ENCODE data around the gene CHMP1A.

The CHMP1A gene

DNA sequence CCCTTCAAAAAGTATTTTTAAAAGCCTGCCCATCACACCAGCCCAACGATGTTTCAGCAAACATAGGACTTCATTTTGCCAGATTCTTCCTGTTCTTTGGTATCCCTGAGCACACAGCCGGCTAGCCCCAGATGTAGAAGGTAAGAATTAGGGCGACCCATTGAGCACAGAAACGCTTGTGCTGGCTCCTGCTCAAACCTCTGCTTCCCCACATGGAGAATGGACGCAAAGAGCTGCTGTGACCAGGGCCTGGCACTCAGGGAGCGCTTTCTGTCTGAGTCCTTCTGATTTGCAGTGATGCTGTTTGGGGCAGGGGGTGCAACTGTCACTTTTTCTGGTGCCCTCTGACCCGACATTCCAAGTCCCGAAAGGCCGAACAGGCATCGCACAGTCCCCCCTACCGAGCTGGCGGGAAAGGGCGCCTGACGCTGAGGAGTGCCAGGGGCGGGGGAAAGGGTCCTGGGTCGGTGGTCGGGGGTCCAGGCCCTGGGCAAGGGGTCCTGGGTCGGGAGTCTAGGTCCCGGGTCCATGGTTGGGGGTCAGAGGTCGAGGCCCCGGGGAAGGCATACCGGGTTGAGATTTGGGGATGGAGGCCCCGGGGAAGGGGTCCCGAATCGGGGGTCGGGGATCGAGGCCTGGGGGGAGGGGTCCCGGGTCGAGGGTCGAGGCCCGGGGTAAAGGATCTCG lies 930 bp downstream of the CHMP1A start:
- H3K36me3 ChIP-seq (ENCODE audit: insufficient read depth, low read length) = peaks cover 9% of the 10 kb centered on the region
- no peaks in the 10 kb centered on the region for H3K4me1 ChIP-seq (ENCODE audit: insufficient read depth, low read length)
- H3K9ac ChIP-seq (ENCODE audit: low read depth, low read length) = peak overlapping the region; percentile 68; the same call in 1 of the 2 replicates
- H3K9me3 ChIP-seq (ENCODE audit: control insufficient read depth, insufficient read depth, low read length) = no peaks in the 10 kb centered on the region

DNA sequence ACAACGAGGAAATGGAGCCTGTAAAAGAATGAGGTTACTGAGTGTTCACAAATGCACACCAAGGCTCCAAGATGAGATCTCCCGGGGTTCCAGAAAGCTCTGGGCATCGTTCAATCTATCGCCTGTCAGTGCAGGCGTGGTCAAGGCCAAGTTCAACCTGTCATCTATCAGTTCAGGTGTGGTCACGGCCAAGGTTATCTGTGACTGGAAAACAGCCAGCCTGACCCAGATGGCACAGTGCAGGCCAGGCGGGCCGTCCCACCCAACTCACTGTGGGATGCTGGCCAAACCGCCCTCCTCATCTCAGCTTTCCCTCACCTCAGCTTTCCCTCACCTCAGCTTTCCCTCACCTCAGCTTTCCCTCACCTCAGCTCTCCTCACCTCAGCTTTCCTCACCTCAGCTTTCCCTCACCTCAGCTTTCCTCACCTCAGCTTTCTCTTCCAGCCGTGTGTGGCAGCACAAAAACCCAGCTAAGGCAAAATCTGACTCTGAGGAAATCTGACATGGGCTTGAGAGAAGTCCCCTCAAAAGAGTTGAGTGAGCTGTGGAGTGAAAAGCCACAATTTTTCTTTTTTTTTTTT lies 2.4 kb downstream of the CHMP1A start:
- Histone ChIP-seq H3K36me3 (ENCODE audit: insufficient read depth, low read length) (0 out of 2 replicates have a peak, but pooled peaks cover 4% of the 10 kb centered on the region), H3K9ac (ENCODE audit: low read depth, low read length) (no peak overlapping the region)

DNA sequence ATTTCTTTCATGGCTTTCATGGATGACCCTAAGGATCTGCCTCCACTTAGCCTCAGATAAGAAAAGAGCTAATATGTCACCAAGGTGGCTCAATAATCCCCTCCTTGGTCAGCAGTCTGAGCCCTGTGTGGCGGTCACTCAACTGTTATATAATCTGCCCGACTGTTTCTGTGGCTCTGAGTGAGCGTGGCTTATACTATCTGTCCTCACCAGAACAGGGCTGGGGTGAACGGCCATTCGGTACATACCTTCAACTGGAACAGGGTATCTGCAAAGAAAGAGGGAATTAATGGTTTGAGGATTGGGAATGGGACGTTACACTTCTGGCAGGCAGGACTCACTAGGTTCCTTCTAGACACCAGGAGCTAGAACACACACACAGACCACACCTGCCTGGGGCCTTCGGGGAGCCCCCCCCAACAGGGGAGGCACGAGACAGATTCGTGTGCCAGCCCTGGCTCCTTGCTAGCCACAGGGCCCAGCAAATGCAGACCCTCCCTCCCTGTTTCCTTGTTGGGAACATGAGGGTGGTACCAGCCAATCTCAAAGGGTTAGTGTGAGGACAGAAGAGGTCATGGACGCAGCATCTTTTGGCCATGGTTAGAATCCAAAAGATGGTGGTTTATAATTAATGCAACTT lies 3.7 kb downstream of the CHMP1A start:
- H3K36me3 ChIP-seq (ENCODE audit: insufficient read depth, low read length) = 0 out of 2 replicates have a peak, but pooled peaks cover 4% of the 10 kb centered on the region
- no peaks in the 10 kb centered on the region for H3K4me1 ChIP-seq (ENCODE audit: insufficient read depth, low read length)
- H3K9ac ChIP-seq (ENCODE audit: low read depth, low read length) = no peak overlapping the region
- no peaks in the 10 kb centered on the region for H3K9me3 ChIP-seq (ENCODE audit: control insufficient read depth, insufficient read depth, low read length)

More for the DNA sequence above, 2.4 kb downstream of the CHMP1A start:
- no peaks in the 10 kb centered on the region for H3K9me3 ChIP-seq (ENCODE audit: control insufficient read depth, insufficient read depth, low read length)
- no peaks in the 10 kb centered on the region for H3K4me1 ChIP-seq (ENCODE audit: insufficient read depth, low read length)

DNA sequence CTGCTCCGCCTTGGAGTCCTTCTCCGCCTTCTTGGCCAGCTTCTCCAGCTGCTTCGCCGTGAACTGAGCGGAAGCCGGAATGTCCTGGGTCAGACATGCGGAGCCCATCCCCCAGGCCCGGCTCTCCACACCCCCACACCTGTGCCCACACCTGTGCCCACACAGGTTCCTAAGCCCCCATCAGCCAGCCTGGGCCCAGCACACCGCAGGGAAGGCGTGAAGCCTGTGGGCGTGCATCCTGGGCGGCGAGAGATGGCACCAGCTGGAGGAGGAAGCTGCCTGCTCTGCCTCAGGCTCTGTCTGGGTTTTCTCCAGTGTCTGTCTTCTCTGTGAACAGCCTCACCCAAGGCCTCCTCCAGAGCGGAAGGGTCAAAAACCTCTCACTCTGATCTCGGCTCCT lies 5.9 kb downstream of the CHMP1A start:
- H3K4me1 ChIP-seq (ENCODE audit: insufficient read depth, low read length) = no peaks in the 10 kb centered on the region
- no peak overlapping the region for H3K9ac ChIP-seq (ENCODE audit: low read depth, low read length)
- peaks cover 8% of the 10 kb centered on the region; the same call in 1 of the 2 replicates for H3K36me3 ChIP-seq (ENCODE audit: insufficient read depth, low read length)
- H3K9me3 ChIP-seq (ENCODE audit: control insufficient read depth, insufficient read depth, low read length) = no peaks in the 10 kb centered on the region

DNA sequence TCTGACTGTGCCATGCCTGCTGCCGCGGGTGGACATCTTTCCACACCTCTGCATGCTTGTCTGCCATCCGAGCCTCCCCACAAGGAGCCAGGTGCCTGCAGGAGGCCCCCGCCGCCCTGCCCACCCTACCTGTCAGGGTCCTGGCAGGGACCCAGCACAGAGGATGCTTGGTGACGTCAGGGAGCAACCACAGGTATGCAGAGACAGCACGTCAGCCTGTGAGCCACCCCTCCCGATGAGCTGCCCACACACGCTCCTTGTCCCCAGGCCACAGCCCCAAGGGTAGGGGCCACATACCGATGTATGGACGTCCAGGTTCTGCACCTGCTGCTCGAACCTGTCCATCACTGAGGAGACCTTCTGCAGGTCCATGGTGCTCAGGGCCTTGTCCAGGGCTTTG lies 10.6 kb downstream of the CHMP1A start:
- Histone ChIP-seq H3K9ac (ENCODE audit: low read depth, low read length) (no peak overlapping the region), H3K36me3 (ENCODE audit: insufficient read depth, low read length) (peaks cover 8% of the 10 kb centered on the region), H3K4me1 (ENCODE audit: insufficient read depth, low read length) (no peaks in the 10 kb centered on the region), H3K9me3 (ENCODE audit: control insufficient read depth, insufficient read depth, low read length) (no peaks in the 10 kb centered on the region)

DNA sequence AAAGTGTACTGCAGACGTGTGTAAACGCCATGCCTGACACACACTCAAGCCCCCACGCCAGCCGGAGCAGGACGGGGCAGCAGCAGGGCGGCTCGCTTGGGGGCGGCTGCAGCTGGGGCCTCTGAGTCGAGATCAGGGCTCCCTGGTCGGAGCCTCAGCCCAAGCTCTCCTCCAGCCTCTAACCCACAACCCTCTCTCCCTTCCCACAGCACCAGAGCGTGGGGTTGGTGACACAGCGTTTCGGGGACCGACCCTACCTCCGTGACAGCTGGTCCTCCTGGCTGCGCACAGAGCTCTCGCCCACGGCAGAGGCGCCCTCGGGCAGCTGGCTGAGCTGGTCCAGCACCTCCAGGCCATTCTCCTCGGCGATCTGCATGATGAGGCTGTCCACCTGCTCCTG lies 11.2 kb downstream of the CHMP1A start:
- no peak overlapping the region for H3K9ac ChIP-seq (ENCODE audit: low read depth, low read length)
- peaks cover 4% of the 10 kb centered on the region for H3K36me3 ChIP-seq (ENCODE audit: insufficient read depth, low read length)
- H3K4me1 ChIP-seq (ENCODE audit: insufficient read depth, low read length) = no peaks in the 10 kb centered on the region
- no peaks in the 10 kb centered on the region for H3K9me3 ChIP-seq (ENCODE audit: control insufficient read depth, insufficient read depth, low read length)

DNA sequence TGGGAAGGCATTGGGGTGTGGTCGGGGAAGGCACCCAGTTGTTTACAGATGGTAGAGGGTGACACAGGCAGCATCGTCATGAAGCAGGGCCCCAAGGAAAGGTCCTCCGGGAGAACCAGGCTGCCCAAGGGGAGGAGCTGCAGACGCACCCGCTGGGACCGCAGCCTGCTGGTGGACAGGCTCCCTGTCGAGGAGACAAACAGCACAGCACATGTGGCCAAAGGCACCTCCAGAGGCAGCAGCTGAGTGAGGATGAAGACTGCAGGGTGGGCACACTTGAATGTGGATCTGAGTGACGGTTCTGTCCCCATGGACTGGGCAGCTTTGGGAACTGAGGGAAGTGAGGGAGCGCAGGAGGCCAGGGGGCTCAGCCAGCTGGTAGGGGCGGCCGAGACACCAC lies 12.4 kb downstream of the CHMP1A start:
- Histone ChIP-seq H3K9ac (ENCODE audit: low read depth, low read length) (no peak overlapping the region), H3K4me1 (ENCODE audit: insufficient read depth, low read length) (no peaks in the 10 kb centered on the region), H3K9me3 (ENCODE audit: control insufficient read depth, insufficient read depth, low read length) (no peaks in the 10 kb centered on the region), H3K36me3 (ENCODE audit: insufficient read depth, low read length) (peaks cover 4% of the 10 kb centered on the region)

DNA sequence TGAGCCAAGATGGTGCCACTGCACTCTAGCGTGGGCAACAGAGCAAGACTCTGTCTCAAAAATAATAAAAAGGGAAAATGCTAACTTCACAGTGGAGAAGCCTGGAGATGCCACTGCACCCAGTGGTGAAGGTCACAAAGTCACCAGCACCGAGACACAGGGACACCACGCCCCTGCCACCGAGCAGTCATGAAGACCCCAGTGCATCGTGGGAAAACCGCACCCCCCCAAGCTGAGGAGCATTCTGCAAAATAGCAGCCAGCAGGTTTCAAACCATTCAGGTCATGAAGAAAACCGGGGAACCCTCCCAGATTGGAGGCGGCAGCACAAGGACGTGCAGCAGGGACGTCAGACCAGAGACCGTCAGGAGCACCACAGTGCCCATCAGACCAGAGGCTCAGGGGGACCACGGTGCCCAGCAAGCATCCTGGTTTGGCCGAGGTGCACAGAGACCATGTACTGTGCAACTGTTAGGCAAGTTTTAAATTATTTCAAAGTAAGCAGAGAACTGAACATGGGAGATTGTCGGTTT lies 13.7 kb downstream of the CHMP1A start:
- H3K9me3 ChIP-seq (ENCODE audit: control insufficient read depth, insufficient read depth, low read length) = no peaks in the 10 kb centered on the region
- no peaks in the 10 kb centered on the region for H3K4me1 ChIP-seq (ENCODE audit: insufficient read depth, low read length)
- no peak overlapping the region for H3K9ac ChIP-seq (ENCODE audit: low read depth, low read length)
- peaks cover 4% of the 10 kb centered on the region for H3K36me3 ChIP-seq (ENCODE audit: insufficient read depth, low read length)

DNA sequence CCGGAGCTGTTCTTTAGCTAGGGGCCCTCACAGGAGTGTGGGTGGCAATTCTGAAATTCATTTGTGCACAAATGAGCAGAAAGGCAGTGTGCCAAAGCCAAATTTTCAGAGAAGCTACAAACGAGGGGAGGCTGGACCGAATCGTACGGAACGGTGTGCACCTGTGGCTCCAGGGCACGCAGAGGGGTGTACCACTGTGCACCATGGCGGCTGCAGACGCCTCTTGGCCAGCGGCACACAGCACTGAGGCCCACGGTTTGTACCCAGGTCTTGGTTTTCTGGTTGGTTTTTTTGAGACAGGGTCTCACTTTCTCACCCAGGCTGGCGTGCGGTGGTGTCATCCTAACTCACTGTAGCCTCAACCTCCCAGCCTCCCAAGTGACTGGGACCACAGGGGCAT lies 14.9 kb downstream of the CHMP1A start:
- Histone ChIP-seq H3K36me3 (ENCODE audit: insufficient read depth, low read length) (peaks cover 4% of the 10 kb centered on the region), H3K9ac (ENCODE audit: low read depth, low read length) (no peak overlapping the region), H3K9me3 (ENCODE audit: control insufficient read depth, insufficient read depth, low read length) (no peaks in the 10 kb centered on the region), H3K4me1 (ENCODE audit: insufficient read depth, low read length) (no peaks in the 10 kb centered on the region)

DNA sequence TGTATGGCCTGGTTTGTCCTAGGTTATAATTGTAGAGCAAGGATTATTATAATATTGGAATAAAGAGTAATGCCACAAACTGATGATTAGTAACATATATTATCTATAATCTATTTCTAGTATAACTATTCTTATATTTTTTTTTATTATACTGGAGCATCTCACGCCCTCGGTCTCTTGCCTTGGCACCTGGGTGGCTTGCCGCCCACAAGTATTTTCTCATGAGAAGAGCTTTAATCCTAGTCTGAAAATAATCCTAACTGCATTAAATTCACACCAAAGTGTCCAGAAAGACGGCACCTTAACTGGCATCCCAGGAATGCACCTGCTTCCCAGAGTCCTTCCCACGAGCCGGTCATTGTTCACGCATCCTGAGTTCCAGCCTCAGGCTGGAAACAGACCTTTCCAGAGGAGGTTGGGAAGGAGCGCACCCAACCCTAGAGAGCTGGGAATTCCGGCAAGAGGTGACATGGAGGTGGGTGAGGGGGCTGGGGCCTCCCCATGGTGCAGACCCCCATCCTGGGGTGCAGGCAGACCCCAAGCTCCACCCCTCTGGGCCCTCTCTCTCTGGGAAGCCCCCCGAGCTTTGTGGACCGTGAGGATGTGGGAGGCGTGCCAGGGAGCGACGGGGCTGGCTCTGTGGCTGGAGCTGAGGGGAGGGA lies 15.9 kb downstream of the CHMP1A start:
- Histone ChIP-seq H3K36me3 (ENCODE audit: insufficient read depth, low read length) (no peaks in the 10 kb centered on the region; the same call in 1 of the 2 replicates), H3K4me1 (ENCODE audit: insufficient read depth, low read length) (no peaks in the 10 kb centered on the region), H3K9me3 (ENCODE audit: control insufficient read depth, insufficient read depth, low read length) (no peaks in the 10 kb centered on the region), H3K9ac (ENCODE audit: low read depth, low read length) (no peak overlapping the region)

DNA sequence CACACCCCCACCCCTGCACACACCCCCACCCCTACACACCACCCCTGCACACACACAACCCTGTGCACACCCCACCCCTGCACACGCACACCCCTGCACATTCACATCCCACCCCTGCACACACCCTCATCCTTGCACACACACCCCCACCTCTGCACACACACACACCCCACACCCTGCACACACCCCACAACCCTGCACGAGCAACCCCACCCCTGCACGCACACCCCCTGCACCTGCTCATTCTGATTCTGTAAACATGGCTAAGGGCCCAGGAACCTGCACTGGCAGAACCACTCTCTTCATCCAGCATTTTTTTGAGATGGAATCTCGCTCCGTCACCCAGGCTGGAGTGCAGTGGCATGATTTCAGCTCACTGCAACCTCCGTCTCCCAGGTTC lies 18.1 kb downstream of the CHMP1A start:
- Histone ChIP-seq H3K4me1 (ENCODE audit: insufficient read depth, low read length) (no peaks in the 10 kb centered on the region), H3K9ac (ENCODE audit: low read depth, low read length) (no peak overlapping the region), H3K9me3 (ENCODE audit: control insufficient read depth, insufficient read depth, low read length) (no peaks in the 10 kb centered on the region), H3K36me3 (ENCODE audit: insufficient read depth, low read length) (no peaks in the 10 kb centered on the region)

DNA sequence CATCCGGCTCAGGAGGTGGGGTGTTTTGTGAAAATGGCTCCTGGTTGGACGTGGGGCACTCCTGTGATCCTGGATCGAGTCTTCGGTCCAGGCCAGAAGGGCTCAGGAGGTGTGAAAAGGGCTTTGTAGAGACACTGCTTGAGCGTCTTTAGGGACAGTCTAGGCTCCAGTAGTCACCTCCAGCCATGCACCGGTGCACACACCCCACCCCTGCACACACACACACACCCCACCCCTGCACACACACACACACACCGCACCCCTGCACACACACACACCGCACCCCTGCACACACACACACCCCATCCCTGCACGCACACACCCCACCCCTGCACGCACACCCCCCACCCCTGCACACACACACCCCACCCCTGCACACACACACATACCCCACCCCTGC lies 19.1 kb downstream of the CHMP1A start:
- Histone ChIP-seq H3K4me1 (ENCODE audit: insufficient read depth, low read length) (no peaks in the 10 kb centered on the region), H3K9me3 (ENCODE audit: control insufficient read depth, insufficient read depth, low read length) (no peaks in the 10 kb centered on the region), H3K9ac (ENCODE audit: low read depth, low read length) (no peak overlapping the region), H3K36me3 (ENCODE audit: insufficient read depth, low read length) (no peaks in the 10 kb centered on the region)

DNA sequence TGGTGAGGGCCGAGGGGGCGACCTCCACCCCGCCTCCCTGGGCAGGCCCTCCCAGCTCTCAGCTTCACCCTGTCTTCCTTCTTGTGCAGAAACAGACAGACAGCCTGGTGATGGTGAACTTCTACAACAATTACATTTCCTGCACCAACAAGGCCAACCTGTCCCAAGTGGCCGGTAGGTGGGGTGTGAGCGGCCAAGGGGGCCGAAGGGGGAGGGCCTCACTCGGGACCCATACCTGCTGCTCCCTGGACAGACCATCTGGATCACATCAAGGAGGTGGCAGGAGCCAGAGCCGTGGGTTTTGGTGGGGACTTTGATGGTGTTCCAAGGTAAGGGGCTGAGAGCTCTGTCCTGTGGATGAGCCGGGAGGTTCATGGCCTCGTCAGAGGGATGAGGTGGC lies 20.1 kb downstream of the CHMP1A start:
- Histone ChIP-seq H3K4me1 (ENCODE audit: insufficient read depth, low read length) (no peaks in the 10 kb centered on the region), H3K9ac (ENCODE audit: low read depth, low read length) (no peak overlapping the region), H3K36me3 (ENCODE audit: insufficient read depth, low read length) (no peaks in the 10 kb centered on the region), H3K9me3 (ENCODE audit: control insufficient read depth, insufficient read depth, low read length) (no peaks in the 10 kb centered on the region)

DNA sequence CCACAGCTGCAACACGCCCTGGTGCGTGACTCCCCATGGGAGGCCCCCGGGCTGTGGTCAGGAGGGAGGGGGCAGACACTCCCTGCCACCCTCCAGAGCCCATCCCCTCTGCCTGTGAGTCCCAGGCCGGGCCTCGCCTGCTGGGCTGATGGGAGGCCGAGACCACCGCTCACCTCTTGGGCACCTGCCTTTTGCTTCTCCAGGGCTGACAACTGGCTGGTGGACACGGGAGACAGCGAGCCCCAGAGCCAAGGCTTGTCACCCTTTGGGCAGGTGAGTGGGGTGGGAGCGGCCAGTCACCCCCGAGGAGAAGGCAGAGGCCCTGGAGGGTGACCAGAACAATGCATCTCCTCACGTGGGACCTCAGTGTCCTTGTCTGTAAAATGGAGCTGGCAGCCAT lies 20.8 kb downstream of the CHMP1A start:
- no peaks in the 10 kb centered on the region for H3K9me3 ChIP-seq (ENCODE audit: control insufficient read depth, insufficient read depth, low read length)
- H3K4me1 ChIP-seq (ENCODE audit: insufficient read depth, low read length) = no peaks in the 10 kb centered on the region
- H3K36me3 ChIP-seq (ENCODE audit: insufficient read depth, low read length) = no peaks in the 10 kb centered on the region
- no peak overlapping the region for H3K9ac ChIP-seq (ENCODE audit: low read depth, low read length)

Data from ES-I3 (cell line).